ENCODE results near the gene CLEC1A.

The CLEC1A gene

DNA sequence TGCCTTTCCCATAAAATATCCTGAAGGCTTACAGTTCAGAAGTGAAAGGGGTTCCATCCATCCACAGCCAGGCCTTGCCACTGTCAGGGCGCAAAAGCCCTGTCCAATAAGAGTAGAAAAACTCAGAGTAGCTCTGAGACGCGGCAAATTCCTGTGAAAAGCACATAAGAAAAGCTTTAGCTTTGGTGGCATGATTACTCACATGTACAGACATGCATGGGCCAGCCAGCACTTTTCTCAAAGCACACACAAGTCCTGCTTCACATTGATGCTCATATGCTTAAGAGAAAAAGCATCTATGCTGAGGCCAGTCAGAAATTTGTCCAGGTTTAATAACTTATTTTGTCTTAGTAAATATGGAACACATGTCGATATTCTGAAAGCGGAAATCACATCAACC lies 25.5 kb downstream of the CLEC1A start:
- H3K14ac ChIP-seq (ENCODE audit: low read length in 2 of 2): no peak overlapping the region
- H2AFZ ChIP-seq (ENCODE audit: low read depth, low read length): no peak overlapping the region

DNA sequence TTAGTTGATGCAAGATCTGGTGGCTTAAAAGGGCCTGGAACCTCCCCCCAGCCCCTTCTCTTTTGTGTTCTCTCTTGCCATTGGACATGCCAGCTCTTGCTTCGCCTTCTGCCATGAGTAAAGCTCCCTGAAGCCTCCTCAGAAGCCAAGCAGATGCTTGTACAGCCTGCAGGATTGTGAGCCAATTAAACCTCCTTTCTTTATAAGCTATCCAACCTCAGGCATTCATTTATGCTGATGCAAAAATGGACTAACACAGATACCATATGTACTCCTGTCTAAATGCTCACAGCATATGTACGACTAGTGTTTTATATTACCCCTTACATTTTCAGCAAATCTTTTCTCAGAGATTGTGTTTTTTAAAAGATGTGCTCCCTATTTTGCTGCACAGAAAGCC lies 26.7 kb downstream of the CLEC1A start:
- no peak overlapping the region for H4K8ac ChIP-seq (ENCODE audit: low read length)
- WGBS: 100% methylated on average over 2 of the region's 2 CpGs
- H3K14ac ChIP-seq (ENCODE audit: low read length in 2 of 2): no peak overlapping the region

More for the DNA sequence above, 25.5 kb downstream of the CLEC1A start:
- no peaks in the 10 kb centered on the region for H3K9me3 ChIP-seq (ENCODE audit: control insufficient read depth, low read length)
- H3K18ac ChIP-seq (ENCODE audit: low read depth in 1 of 2, low read length in 2 of 2): no peak overlapping the region
- H3K9ac ChIP-seq (ENCODE audit: low read length): no peak overlapping the region
- H2BK12ac ChIP-seq (ENCODE audit: low read length in 2 of 2): no peak overlapping the region
- H2BK120ac ChIP-seq (ENCODE audit: low read depth, low read length): no peak overlapping the region
- no peak overlapping the region for H3K4ac ChIP-seq (ENCODE audit: low read depth in 1 of 2, low read length in 2 of 2)
- no peaks in the 10 kb centered on the region for H3K79me1 ChIP-seq (replicated peaks; ENCODE audit: low read length, poor library complexity, severe bottlenecking)
- no peaks in the 10 kb centered on the region for H3K36me3 ChIP-seq (ENCODE audit: control insufficient read depth in 1 of 2, insufficient read depth in 2 of 2, low read depth in 1 of 2, low read length in 2 of 2)
- 97% methylated on average over 5 of the region's 5 CpGs for WGBS
- no peak overlapping the region for H3K4me2 ChIP-seq (ENCODE audit: low read length, poor library complexity, severe bottlenecking)
- DNase-seq: no peak
- H3K27ac ChIP-seq (ENCODE audit: low read length, poor library complexity, severe bottlenecking): no peak overlapping the region
- no peak overlapping the region for H3K4me3 ChIP-seq (ENCODE audit: insufficient read depth in 1 of 2, low read depth in 1 of 2, low read length in 2 of 2)
- H4K8ac ChIP-seq (ENCODE audit: low read length): no peak overlapping the region
- no peak overlapping the region for H2BK15ac ChIP-seq (ENCODE audit: low read depth, poor library complexity, severe bottlenecking)
- H4K91ac ChIP-seq (ENCODE audit: low read length): no peak overlapping the region
- H3K4me1 ChIP-seq (ENCODE audit: control insufficient read depth, insufficient read depth, low read depth, low read length): no peaks in the 10 kb centered on the region
- H2BK5ac ChIP-seq (ENCODE audit: low read depth, low read length, poor library complexity, severe bottlenecking): no peak overlapping the region
- H2AK5ac ChIP-seq (ENCODE audit: low read length, severe bottlenecking): no peak overlapping the region
- no peak overlapping the region for H3K23ac ChIP-seq (ENCODE audit: low read length in 2 of 2)
- peaks cover 0 to 4% of the 10 kb centered on the region in 2 experiments for H3K27me3 ChIP-seq (ENCODE audit: control insufficient read depth in 1 of 2, insufficient read depth in 1 of 2, low read length in 2 of 2)

DNA sequence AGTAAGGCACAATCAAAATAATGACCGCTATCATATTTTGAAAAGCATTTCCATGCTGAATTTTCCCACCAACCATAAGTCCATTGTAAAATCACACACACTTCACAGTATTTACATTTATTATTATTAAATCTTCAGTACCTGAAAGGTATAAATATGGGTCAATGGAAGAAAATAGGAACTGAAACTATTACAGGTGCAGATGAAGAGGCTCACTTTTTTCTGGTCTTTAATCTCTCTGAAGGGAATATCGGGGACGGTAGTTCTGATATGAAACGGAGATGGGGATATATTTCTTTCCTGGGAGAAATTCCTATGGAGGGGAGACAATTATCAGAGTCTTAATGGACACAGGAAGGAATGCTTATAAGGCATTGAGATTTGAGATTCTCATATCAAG lies 28.4 kb downstream of the CLEC1A start:
- Histone ChIP-seq H3K79me1 (replicated peaks; ENCODE audit: low read length, poor library complexity, severe bottlenecking) (no peaks in the 10 kb centered on the region), H2AFZ (ENCODE audit: low read depth, low read length) (no peak overlapping the region), H2AK5ac (ENCODE audit: low read length, severe bottlenecking) (no peak overlapping the region), H3K14ac (ENCODE audit: low read length in 2 of 2) (no peak overlapping the region), H3K27ac (ENCODE audit: low read length, poor library complexity, severe bottlenecking) (no peak overlapping the region), H3K4ac (ENCODE audit: low read depth in 1 of 2, low read length in 2 of 2) (no peak overlapping the region), H3K4me3 (ENCODE audit: insufficient read depth in 1 of 2, low read depth in 1 of 2, low read length in 2 of 2) (no peak overlapping the region), H3K27me3 (ENCODE audit: control insufficient read depth in 1 of 2, insufficient read depth in 1 of 2, low read length in 2 of 2) (peaks cover 0 to 4% of the 10 kb centered on the region in 2 experiments), H3K36me3 (ENCODE audit: control insufficient read depth in 1 of 2, insufficient read depth in 2 of 2, low read depth in 1 of 2, low read length in 2 of 2) (no peaks in the 10 kb centered on the region), H3K4me2 (ENCODE audit: low read length, poor library complexity, severe bottlenecking) (no peak overlapping the region), H2BK5ac (ENCODE audit: low read depth, low read length, poor library complexity, severe bottlenecking) (no peak overlapping the region), H3K9me3 (ENCODE audit: control insufficient read depth, low read length) (no peaks in the 10 kb centered on the region), H2BK120ac (ENCODE audit: low read depth, low read length) (no peak overlapping the region), H3K23ac (ENCODE audit: low read length in 2 of 2) (no peak overlapping the region), H2BK12ac (ENCODE audit: low read length in 2 of 2) (no peak overlapping the region), H4K8ac (ENCODE audit: low read length) (no peak overlapping the region), H3K18ac (ENCODE audit: low read depth in 1 of 2, low read length in 2 of 2) (no peak overlapping the region), H3K9ac (ENCODE audit: low read length) (no peak overlapping the region), H4K91ac (ENCODE audit: low read length) (no peak overlapping the region), H3K4me1 (ENCODE audit: control insufficient read depth, insufficient read depth, low read depth, low read length) (no peaks in the 10 kb centered on the region), H2BK15ac (ENCODE audit: low read depth, poor library complexity, severe bottlenecking) (no peak overlapping the region)
- DNase-seq: no peak
- WGBS: 98% methylated on average over 4 of the region's 4 CpGs

More for the DNA sequence above, 26.7 kb downstream of the CLEC1A start:
- Histone ChIP-seq H3K9ac (ENCODE audit: low read length) (no peak overlapping the region), H2BK120ac (ENCODE audit: low read depth, low read length) (no peak overlapping the region), H3K79me1 (replicated peaks; ENCODE audit: low read length, poor library complexity, severe bottlenecking) (no peaks in the 10 kb centered on the region), H3K27me3 (ENCODE audit: control insufficient read depth in 1 of 2, insufficient read depth in 1 of 2, low read length in 2 of 2) (peaks cover 0 to 4% of the 10 kb centered on the region in 2 experiments), H2AK5ac (ENCODE audit: low read length, severe bottlenecking) (no peak overlapping the region), H2BK15ac (ENCODE audit: low read depth, poor library complexity, severe bottlenecking) (no peak overlapping the region), H3K4me1 (ENCODE audit: control insufficient read depth, insufficient read depth, low read depth, low read length) (no peaks in the 10 kb centered on the region), H3K18ac (ENCODE audit: low read depth in 1 of 2, low read length in 2 of 2) (no peak overlapping the region), H3K27ac (ENCODE audit: low read length, poor library complexity, severe bottlenecking) (no peak overlapping the region), H4K91ac (ENCODE audit: low read length) (no peak overlapping the region), H2BK5ac (ENCODE audit: low read depth, low read length, poor library complexity, severe bottlenecking) (no peak overlapping the region), H3K23ac (ENCODE audit: low read length in 2 of 2) (no peak overlapping the region), H3K36me3 (ENCODE audit: control insufficient read depth in 1 of 2, insufficient read depth in 2 of 2, low read depth in 1 of 2, low read length in 2 of 2) (no peaks in the 10 kb centered on the region), H2BK12ac (ENCODE audit: low read length in 2 of 2) (no peak overlapping the region), H3K4ac (ENCODE audit: low read depth in 1 of 2, low read length in 2 of 2) (no peak overlapping the region), H2AFZ (ENCODE audit: low read depth, low read length) (no peak overlapping the region), H3K4me2 (ENCODE audit: low read length, poor library complexity, severe bottlenecking) (no peak overlapping the region), H3K9me3 (ENCODE audit: control insufficient read depth, low read length) (no peaks in the 10 kb centered on the region), H3K4me3 (ENCODE audit: insufficient read depth in 1 of 2, low read depth in 1 of 2, low read length in 2 of 2) (no peak overlapping the region)
- DNase-seq: no peak

DNA sequence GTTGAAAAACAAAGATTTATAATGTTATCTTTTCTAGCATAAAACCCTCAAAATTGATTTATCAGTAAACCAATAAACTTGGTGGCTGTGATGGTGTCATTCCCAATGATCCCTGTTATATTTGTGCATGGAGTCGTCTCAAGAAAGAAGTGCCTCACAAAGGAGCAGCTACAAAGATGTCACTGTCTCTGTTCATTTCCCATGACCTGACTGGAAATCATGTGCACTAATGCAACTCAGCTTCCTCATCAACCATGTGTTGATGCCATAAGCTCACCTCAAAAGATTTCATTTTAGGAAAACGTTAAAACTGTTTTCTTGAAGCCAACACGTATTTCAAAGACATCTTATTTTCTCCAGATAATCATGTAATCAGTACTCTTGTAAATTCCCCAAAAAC lies 28.8 kb downstream of the CLEC1A start:
- 28% methylated on average over 3 of the region's 3 CpGs for WGBS

More for the DNA sequence above, 28.8 kb downstream of the CLEC1A start:
- Histone ChIP-seq H3K14ac (ENCODE audit: low read length in 2 of 2) (no peak overlapping the region), H3K4me1 (ENCODE audit: control insufficient read depth, insufficient read depth, low read depth, low read length) (no peaks in the 10 kb centered on the region), H4K8ac (ENCODE audit: low read length) (no peak overlapping the region), H3K4ac (ENCODE audit: low read depth in 1 of 2, low read length in 2 of 2) (no peak overlapping the region), H2BK12ac (ENCODE audit: low read length in 2 of 2) (peak overlapping the region in 1 of 2 experiments; percentile 29), H2BK5ac (ENCODE audit: low read depth, low read length, poor library complexity, severe bottlenecking) (no peak overlapping the region), H3K9ac (ENCODE audit: low read length) (no peak overlapping the region), H3K27me3 (ENCODE audit: control insufficient read depth in 1 of 2, insufficient read depth in 1 of 2, low read length in 2 of 2) (peaks cover 0 to 4% of the 10 kb centered on the region in 2 experiments), H3K4me2 (ENCODE audit: low read length, poor library complexity, severe bottlenecking) (no peak overlapping the region), H2AK5ac (ENCODE audit: low read length, severe bottlenecking) (no peak overlapping the region), H3K36me3 (ENCODE audit: control insufficient read depth in 1 of 2, insufficient read depth in 2 of 2, low read depth in 1 of 2, low read length in 2 of 2) (no peaks in the 10 kb centered on the region), H3K23ac (ENCODE audit: low read length in 2 of 2) (no peak overlapping the region), H2AFZ (ENCODE audit: low read depth, low read length) (no peak overlapping the region), H3K4me3 (ENCODE audit: insufficient read depth in 1 of 2, low read depth in 1 of 2, low read length in 2 of 2) (no peak overlapping the region), H3K27ac (ENCODE audit: low read length, poor library complexity, severe bottlenecking) (no peak overlapping the region), H3K18ac (ENCODE audit: low read depth in 1 of 2, low read length in 2 of 2) (peak overlapping the region in 1 of 2 experiments; percentile 46), H3K79me1 (replicated peaks; ENCODE audit: low read length, poor library complexity, severe bottlenecking) (no peaks in the 10 kb centered on the region), H2BK120ac (ENCODE audit: low read depth, low read length) (no peak overlapping the region), H3K9me3 (ENCODE audit: control insufficient read depth, low read length) (no peaks in the 10 kb centered on the region), H4K91ac (ENCODE audit: low read length) (no peak overlapping the region), H2BK15ac (ENCODE audit: low read depth, poor library complexity, severe bottlenecking) (no peak overlapping the region)
- no peak for DNase-seq

Data from mesenchymal stem cell (in vitro differentiated cells and primary cell).